ENCODE measurements around the gene C1QTNF1.

GRCh38 chr17:79046916-79047280 lies 22.9 kb downstream of the C1QTNF1 start:
- TF ChIP-seq, protein P1, sequence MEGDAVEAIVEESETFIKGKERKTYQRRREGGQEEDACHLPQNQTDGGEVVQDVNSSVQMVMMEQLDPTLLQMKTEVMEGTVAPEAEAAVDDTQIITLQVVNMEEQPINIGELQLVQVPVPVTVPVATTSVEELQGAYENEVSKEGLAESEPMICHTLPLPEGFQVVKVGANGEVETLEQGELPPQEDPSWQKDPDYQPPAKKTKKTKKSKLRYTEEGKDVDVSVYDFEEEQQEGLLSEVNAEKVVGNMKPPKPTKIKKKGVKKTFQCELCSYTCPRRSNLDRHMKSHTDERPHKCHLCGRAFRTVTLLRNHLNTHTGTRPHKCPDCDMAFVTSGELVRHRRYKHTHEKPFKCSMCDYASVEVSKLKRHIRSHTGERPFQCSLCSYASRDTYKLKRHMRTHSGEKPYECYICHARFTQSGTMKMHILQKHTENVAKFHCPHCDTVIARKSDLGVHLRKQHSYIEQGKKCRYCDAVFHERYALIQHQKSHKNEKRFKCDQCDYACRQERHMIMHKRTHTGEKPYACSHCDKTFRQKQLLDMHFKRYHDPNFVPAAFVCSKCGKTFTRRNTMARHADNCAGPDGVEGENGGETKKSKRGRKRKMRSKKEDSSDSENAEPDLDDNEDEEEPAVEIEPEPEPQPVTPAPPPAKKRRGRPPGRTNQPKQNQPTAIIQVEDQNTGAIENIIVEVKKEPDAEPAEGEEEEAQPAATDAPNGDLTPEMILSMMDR (IDR thresholded peaks at IDR 0.05; ENCODE audit: extremely low read depth in 1 of 2, insufficient read depth in 1 of 2, low read depth in 1 of 2, low read length in 2 of 2): no peak
- TF ChIP-seq POLR2AphosphoS5 (IDR thresholded peaks at IDR 0.05; ENCODE audit: insufficient read depth, low read depth, low read length) (no peak), POLR2A (IDR thresholded peaks at IDR 0.05; ENCODE audit: low read depth, low read length) (no peak), EZH2 (IDR thresholded peaks at IDR 0.05; ENCODE audit: borderline replicate concordance, low read depth, low read length, severe bottlenecking) (no peak), MYC (IDR thresholded peaks at IDR 0.05; ENCODE audit: low read depth, low read length) (no peak)
